ENCODE results near the gene CYP2C18.

DNA sequence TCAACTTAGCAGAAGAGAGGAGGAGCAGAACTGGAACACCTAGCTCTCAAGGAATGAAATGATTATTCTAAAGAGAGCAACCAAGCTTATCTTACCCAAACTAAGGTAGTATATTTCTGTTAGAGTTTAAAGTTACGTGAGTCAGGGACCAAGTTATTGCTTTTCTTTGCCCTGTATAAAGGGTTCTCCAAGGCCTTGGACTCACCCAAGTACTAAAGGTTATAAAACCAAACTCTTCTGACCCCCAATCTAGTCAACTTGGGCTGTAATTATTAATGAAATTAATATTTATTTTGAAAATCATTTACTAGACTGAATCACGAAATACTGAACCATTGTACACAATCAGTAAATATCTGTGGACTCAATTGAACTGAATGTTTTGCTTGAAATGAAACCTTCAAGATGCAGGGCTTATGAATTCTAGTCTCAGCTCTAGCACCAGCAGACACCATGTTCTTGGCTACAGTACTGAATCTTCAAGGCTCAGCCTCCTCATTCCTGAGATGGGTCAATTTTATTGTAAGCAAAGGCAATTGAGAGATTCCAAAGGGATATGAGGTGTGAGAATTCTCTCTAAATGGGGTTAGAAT is 77.2 kb downstream of the CYP2C18 start:
- TF ChIP-seq EZH2 (IDR thresholded peaks at IDR 0.05; ENCODE audit: borderline replicate concordance, insufficient read depth, low read length, poor library complexity, severe bottlenecking) (no peak), POLR2AphosphoS5 (IDR thresholded peaks at IDR 0.05) (no peak), EP300 (conservative IDR thresholded peaks at IDR 0.05; ENCODE audit: poor library complexity, severe bottlenecking) (no peak), MXI1 (conservative IDR thresholded peaks at IDR 0.05; ENCODE audit: poor library complexity, severe bottlenecking) (no peak), RAD21 (conservative IDR thresholded peaks at IDR 0.05) (no peak), SMC3 (conservative IDR thresholded peaks at IDR 0.05; ENCODE audit: poor library complexity) (no peak), TAF1 (IDR thresholded peaks at IDR 0.05; ENCODE audit: low read depth) (no peak)
- TF ChIP-seq, protein P1, sequence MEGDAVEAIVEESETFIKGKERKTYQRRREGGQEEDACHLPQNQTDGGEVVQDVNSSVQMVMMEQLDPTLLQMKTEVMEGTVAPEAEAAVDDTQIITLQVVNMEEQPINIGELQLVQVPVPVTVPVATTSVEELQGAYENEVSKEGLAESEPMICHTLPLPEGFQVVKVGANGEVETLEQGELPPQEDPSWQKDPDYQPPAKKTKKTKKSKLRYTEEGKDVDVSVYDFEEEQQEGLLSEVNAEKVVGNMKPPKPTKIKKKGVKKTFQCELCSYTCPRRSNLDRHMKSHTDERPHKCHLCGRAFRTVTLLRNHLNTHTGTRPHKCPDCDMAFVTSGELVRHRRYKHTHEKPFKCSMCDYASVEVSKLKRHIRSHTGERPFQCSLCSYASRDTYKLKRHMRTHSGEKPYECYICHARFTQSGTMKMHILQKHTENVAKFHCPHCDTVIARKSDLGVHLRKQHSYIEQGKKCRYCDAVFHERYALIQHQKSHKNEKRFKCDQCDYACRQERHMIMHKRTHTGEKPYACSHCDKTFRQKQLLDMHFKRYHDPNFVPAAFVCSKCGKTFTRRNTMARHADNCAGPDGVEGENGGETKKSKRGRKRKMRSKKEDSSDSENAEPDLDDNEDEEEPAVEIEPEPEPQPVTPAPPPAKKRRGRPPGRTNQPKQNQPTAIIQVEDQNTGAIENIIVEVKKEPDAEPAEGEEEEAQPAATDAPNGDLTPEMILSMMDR (IDR thresholded peaks at IDR 0.05; ENCODE audit: poor library complexity, severe bottlenecking): no peak
- TF ChIP-seq, protein P2, sequence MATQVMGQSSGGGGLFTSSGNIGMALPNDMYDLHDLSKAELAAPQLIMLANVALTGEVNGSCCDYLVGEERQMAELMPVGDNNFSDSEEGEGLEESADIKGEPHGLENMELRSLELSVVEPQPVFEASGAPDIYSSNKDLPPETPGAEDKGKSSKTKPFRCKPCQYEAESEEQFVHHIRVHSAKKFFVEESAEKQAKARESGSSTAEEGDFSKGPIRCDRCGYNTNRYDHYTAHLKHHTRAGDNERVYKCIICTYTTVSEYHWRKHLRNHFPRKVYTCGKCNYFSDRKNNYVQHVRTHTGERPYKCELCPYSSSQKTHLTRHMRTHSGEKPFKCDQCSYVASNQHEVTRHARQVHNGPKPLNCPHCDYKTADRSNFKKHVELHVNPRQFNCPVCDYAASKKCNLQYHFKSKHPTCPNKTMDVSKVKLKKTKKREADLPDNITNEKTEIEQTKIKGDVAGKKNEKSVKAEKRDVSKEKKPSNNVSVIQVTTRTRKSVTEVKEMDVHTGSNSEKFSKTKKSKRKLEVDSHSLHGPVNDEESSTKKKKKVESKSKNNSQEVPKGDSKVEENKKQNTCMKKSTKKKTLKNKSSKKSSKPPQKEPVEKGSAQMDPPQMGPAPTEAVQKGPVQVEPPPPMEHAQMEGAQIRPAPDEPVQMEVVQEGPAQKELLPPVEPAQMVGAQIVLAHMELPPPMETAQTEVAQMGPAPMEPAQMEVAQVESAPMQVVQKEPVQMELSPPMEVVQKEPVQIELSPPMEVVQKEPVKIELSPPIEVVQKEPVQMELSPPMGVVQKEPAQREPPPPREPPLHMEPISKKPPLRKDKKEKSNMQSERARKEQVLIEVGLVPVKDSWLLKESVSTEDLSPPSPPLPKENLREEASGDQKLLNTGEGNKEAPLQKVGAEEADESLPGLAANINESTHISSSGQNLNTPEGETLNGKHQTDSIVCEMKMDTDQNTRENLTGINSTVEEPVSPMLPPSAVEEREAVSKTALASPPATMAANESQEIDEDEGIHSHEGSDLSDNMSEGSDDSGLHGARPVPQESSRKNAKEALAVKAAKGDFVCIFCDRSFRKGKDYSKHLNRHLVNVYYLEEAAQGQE (IDR thresholded peaks at IDR 0.05; ENCODE audit: borderline replicate concordance): no peak
